Activated T-cell treated with anti-CD3 and anti-CD28 coated beads for 24 hours (primary cell): ENCODE measurements around the gene DOCK7.
"Not testable (repeated sequence)": the region's sequence is repeated elsewhere in the genome, so short reads cannot be mapped to it uniquely, and the experiment has no call there.

ENCODE experiments used
- DNase-seq: peaks from one replicate; pipeline ENCODE4 v3.0.0-alpha.2; 2020; ENCODE audit warnings: low read depth

DOCK7 gene

DNA sequence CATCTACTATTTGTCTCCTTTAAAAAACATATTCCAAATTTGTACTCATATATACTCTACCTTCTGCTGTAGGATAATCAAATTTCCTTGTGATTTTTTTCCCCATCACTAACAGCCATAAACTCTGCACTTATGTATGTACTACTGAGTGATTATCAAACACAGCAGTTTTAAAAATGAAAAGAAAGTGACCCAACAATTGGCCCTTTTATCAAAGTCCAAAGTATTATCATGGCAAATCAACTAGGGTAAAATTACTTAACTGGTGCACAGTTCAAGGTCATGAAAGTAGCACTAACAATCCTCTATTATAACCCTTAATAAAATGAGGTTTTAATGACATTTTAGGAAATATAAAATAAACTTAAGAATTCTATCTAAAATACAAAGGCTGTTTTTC is 79.3 kb downstream of the DOCK7 start:
- no peak for DNase-seq

DNA sequence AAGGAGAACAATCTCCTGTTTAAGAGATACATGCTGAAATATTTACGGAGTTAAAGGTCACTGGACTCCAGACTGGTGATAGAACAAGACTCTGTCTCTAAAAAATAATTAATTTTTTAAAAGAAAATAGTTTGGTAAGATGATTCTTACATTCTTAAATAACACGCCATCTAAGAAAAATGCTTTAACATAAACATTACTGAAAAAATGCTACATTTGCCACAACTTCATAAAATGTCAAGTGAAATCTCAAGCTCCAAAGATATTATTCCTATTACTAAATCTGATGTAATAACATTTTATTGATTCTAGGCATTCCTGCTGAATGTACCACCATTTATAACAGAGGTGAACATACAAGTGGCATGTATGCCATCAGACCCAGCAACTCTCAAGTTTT is 86.7 kb downstream of the DOCK7 start:
- no peak for DNase-seq

DNA sequence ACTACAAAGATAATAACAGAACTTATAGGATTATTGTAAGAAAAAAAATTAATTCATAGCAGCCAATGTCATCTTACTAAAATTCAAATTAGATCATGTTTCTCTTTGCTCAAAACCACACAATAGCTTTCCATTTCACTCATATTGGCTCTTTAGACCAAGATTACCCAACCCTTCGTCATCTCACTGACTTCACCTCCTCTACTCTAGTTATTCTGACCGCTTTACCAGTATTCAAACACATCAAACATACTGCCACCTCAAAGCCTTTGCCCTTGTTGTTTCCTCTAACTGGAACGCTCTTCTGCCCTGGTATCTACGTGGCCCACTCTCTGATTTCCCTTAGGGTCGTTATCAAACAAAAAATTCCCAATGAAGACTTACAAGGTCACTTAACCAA is 89.1 kb downstream of the DOCK7 start:
- no peak for DNase-seq

DNA sequence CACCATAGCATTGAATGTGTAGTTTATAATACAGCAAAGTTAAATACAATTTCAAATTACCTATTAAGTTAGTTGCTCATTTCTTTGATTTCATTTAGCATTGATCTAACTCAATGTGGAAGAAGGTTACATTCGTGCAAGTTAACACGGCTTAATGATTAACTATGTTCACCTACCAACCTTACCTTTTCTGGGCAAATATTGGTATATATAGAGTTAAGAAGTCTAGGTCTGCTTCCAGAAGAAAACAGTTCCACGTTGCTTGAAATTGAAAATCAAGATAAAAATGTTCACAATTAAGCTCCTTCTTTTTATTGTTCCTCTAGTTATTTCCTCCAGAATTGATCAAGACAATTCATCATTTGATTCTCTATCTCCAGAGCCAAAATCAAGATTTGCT is 90.9 kb downstream of the DOCK7 start, which contains the start of gene ANGPTL3:
TSS of gene ANGPTL3 (plus strand) at position 240 of the 400 bp plus-strand sequence. CDS start at position 287, 47 bp downstream.
- DNase-seq = no peak

DNA sequence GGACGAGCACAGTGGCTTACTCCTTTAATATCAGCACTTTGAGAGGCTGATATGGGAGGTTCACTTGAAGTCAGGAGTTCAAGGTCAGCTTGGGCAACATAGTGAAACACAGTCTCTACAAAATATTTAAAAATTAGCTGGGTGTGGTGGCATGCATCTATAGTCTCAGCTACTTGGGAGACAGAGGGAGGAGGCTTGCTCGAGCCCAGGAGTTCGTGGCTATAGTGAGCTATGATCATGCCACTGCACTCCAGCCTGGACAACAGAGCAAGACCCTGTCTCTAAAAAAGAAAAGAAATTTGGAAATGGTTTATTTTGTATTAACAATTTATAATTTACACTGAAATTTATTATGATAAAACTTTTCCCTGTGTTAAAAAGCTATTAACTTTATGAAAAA is 92.5 kb downstream of the DOCK7 start:
- DNase-seq = no peak

DNA sequence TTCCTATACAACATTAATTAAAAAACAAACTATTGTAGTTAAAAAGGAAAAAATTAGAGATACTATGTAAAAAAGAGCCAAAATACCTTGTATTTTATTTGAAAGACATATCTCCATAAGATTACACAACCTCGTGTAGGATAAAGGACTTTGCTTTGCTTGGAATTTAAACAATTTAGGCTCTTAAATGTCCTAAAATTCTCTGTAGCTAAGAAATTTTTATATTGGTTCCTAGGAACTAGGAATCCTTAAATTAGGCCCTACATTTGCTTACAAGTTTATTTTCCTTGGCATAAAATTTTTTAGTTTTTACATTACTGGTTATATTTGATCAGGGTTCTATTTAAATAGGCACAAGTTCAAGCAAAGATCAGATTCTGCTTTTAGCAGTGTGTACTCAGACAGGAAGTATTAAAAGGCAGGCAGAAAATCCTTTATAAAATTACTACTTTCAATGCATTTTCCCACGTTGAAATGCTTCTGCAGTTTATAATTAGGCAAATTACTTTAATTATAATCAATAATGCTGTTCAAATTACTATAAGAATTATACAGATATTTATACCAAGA is 94.3 kb downstream of the DOCK7 start:
- DNase-seq = no peak

DNA sequence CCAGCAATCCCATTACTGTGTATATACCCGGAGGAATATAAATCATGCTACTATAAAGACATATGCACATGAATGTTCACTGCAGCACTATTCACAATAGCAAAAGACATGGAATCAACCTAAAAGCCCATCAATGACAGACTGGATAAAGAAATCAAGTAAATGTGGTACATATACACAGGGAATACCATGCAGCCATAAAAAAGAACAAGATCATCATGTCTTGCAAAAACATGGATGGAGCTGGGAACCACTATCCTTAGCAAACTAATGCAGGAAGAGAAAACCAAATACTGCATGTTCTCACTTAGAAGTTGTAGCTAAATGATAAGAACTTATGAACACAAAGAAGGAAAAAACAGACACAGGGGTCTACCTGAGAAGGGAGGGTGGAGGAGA is 97.2 kb downstream of the DOCK7 start:
- no peak for DNase-seq

DNA sequence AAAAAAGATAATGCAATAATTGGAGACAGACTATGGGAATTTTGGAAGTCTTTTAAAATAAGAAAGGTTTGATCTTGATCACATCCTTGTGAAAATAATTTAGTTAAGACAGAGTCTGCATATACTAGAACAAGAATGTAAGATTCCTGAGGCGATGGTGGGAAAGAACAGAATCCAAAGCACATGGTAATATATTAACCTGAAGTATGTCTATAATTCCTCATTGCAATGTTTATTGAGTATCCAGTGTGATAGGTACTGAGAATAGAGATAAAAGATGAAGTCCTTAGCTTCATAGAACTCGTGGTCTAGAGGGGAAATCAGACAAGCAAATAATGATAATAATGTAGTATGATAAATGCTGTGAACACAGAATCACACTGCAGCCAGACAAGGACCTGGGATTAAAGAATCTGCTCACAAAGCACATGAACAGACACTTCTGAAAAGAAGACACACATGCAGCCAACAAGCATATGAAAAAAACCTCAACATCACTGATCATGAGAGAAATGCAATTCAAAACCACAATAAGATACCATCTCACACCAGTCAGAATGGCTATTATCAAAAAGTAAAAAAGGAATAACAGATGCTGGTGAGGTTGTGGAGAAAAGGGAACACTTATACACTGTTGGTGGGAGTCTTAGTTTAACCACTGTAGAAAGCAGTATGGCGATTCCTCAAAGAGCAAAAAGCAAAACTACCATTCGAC is 97.8 kb downstream of the DOCK7 start:
- no peak for DNase-seq

DNA sequence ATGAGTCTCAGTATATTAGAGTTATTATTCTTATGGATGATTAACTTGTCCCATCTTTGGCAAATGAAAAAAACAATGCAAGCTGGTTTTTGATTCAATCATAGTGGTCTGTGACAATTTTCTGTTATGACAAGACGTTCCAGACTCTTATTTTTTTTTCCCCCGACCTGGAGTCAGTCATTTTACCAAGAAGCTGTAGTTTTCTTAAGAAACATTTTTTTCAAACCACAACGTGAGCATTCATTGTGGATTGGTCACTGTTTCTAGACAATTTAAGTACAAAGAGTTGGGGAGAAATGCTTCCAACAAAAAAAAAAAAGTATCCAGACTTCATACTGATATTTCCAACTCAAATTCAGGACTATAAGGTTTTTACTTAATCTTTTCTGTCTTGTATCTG is 98.9 kb downstream of the DOCK7 start:
- no peak for DNase-seq

DNA sequence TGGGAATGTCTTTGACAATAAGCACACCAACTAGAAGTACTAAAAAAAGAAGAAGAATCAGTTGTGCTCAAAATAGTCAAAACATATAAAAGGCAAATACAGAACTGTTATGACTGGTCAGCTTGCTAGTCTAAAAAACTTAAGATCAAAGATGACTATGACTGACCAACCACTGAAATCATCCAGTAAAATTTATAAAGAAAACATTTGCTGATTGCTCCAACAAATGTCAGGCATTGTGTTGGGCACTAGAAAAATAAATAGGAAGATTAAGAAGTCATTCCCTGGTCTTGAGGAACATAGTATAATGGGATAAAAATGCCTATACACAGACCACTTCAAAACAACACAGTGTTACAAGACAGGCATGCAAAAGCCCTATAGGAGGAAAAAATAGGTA is 100.2 kb downstream of the DOCK7 start:
- DNase-seq = no peak

DNA sequence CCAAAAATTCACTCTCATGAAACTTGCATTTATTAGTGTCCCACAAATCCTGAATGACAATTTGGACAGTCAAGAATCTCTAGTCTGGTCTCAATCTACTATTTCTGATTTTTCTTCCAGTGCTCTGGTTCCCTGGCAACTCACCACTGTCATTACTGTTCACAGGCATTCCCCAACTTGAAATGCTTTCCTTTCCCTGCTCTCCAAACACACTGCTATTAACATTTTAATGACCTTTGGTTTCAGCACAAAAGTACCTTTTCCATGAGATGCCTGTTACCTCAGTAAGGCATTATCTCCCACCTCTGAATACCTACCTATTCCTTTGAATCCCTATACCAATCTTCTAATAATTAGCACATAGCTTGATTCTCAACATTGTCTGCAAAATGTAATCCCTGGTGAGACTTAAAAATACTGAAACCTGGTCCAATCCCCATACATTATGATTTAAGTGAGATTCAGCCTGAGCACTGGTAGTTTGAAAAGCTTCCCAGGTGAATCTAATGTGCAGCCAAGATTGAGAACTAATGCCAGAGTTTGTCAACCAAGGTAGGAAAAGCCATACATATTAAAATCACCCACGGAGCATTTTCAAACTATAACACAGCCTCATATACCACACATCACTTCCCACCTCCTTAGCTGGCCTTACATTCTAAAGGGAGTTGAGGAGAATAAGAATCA is 102.6 kb downstream of the DOCK7 start:
- no peak for DNase-seq

DNA sequence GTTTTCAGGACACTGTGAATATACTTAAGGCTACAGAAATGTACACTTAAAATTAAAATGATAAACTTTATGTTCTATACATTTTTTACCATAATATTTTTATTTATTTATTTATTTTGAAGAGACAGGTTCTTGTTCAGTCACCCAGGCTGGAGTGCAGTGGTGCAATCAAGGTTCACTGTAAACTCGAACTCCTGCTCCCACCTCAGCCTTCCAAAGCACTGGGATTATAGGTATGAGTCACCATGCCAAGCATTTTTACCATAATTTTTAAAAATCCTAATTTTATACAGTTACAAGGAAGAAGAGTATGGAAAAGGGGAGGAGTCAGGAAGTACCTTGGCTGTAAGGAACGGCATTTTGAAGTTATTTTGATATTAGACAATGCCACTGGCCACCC is 114.5 kb downstream of the DOCK7 start:
- DNase-seq = no peak

DNA sequence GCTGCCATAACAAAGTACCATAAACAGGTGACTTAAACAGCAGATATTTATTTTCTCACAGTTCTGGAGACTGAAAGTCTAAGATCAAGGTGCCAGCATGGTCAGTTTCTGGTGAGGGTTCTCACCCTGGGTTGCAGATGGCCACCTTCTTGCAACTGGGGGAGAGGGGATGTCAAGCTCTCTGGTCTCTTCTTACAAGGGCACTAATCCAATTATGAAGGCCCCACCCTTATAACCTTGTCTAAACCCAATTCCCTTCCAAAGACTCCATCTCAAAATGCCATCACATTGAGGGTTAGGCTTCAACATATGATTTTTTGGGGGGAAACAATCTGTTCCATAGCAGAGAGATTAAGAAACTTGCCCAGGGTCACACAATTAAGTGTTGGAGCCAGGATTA is 115.7 kb downstream of the DOCK7 start:
- no peak for DNase-seq

DNA sequence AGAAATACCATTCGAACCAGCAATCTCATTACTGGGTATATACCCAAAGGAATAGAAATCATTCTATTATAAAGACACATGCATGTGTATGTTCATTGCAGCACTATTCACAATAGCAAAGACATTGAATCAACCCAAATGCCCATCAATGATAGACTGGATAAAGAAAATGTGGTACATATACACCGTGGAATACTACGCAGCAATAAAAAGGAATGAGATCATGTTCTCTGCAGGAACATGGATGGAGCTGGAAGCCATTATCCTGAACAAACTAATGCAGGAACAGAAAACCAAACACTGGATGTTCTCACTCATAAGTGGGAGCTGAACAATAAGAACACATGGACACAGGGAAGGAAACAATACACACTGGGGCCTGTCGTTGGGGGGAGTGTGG is 116.7 kb downstream of the DOCK7 start:
- not testable (repeated sequence) for DNase-seq

DNA sequence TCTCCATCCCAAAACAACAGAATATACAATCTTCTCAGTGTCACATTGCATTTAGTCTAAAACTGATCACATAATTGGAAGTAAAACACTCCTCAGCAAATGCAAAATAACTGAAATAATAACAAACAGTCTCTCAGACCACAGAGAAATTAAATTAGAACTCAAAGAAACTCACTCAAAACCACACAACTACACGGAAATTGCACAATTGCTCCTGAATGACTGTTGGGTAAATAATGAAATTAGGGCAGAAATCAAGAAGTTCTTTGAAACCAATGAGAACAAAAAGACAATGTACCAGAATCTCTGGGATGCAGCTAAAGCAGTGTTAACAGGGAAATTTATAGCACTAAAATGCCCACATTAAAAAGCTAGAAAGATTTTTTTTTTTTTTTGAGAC is 120.3 kb downstream of the DOCK7 start:
- DNase-seq = not testable (repeated sequence)

DNA sequence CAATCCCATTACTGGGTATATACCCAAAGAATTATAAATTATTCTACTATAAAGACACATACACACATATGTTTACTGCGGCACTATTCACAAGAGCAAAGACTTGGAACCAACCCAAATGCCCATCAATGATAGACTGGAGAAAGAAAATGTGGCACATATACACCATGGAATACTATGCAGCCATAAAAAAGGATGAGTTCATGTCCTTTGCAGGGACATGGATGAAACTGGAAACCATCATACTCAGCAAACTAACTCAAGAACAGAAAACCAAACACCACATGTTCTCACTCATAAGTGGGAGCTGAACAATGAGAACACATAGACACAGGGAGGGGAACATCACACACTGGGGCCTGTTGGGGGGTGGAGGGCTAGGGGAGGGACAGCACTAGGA is 121.0 kb downstream of the DOCK7 start:
- DNase-seq = not testable (repeated sequence)

DNA sequence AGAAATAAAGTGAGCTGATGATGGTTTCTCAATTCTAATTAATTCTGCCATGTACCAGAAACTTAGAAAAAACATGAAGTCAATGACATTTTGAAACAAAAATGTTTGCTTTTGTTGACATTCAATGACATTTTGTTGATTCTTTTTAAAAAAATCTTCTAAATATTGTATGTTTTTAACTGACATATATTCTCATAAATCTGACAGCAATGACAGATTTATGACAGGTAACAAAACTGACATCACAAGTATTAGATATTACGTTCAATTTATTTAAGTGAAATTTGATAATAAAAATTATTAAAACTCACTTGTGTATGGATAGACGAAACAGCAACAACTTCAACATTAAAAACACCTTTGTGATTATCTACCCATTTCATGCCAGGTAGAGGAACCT is 126.9 kb downstream of the DOCK7 start:
- DNase-seq = no peak

DNA sequence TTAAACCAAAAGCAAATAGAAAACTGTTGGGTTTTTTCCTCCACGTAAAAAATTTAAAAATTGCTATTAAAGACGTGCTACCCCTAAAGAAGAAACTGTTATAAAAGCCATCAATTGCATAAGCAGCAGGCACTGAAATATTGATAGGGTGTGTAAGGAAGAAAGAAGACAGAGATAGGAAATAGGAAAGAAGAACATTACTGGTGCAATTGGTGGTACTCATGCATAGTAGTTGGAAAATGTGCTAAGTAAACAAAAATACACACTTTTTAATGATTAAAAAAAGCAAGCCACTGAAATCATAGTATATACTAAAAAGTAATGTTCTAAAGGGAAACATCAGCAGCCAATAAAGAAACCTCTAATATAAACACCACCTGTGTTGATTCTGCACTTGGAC is 143.6 kb downstream of the DOCK7 start:
- no peak for DNase-seq

DNA sequence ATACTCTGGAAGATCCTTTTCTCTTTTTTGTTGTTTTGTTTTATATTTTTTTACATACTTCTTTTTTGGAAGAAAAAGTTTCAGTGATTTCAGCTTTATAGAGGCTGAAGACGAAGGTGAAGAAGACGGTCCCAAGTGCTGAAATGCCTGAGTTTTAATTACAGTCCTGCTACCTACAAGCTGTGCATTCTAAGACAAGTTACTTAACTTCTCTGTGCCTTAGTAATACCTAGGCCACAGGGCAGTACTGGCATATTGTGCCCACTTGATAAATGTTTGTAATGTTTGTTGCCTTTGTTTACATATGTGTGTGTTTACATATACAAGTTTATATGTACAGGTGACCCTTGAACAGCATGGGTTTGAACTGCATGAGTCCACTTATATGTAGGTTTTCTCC is 147.1 kb downstream of the DOCK7 start:
- DNase-seq = no peak

DNA sequence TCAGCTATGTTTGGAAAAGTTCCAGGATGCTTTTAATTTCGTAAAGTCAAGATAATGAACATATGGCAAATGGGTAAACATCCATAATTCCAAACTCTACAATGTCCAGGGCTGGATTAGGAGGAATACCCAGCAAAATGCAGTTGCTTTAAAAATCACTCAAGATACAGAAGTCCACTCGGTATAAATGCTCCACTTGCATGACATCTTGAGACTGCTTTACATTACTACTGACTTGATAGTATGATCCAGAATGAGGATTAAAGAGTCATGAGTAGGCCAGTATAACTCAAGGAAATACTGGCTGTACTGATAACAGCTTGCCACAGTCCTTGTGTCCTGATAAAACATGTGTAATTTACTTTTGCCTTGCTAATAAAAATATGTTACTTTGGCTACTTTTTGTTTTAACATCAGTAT is 149.1 kb downstream of the DOCK7 start:
- no peak for DNase-seq

DNA sequence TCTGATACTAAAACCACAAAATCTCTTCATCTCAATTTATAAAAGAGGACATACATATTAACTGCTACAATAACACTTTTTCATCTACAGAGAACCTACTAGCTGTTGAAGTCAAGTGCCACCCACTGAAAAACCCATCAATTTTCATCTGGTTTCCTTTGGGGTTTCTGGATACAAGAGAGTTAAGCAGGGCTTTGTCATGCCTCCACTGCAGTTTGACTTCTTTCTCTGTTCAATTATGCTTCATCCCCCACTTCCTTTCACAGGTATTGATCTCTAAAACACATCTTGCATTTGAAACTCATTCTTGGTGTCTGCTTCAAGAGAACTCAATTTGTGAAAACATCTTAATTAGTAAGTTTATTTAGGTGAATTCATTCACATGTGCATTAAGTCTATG is 151.3 kb downstream of the DOCK7 start:
- no peak for DNase-seq

DNA sequence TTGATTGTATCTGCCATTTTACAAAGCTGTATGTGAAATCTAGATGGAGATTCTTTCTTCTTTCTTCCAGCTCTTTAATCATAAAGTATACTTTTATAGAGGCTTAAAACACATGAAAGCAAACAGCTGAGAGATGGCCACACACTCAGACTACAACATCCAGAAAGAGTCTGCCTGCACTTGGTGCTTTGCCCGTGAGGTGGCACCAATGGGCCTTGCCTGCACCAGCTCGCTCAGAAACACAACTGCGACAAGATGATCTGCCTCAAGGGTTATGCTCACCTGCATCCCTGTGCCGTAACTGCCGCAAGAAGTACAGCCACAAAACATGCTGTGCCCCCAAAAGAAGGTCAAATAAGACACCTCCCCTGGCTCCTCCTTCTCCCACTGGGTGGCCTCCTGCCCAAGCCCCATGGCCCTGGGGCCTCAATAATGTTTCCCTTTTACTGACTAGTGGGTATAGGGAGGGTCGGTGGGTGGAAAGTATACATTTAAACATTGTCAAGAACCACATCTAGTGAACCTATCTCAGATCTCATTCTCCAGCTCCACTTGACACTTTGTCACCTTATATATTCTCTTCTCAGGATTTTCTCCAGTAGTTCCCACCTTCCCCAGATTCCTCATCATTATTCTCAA is 157.6 kb downstream of the DOCK7 start:
- no peak for DNase-seq

DNA sequence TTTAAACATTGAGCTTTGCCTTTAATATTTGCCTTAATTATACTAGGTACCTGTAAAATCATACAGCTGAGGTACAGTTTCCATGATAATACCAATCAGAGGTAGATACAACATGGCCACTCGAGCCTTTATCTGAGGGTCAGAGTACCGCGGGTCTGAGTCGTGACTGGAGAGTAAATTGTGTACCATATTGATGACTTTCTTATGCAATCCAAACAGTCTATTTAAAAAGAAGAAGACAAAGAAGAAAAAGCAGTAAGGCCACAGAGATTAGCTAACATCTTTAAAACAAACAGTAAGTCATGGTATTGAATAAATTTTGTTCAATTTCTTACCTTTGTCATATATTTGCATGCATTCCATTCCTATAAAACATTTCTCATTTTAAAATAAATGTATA is 159.0 kb downstream of the DOCK7 start:
- no peak for DNase-seq
